Brain pericyte (primary cell): ENCODE results near the gene ATP2C2.

Source experiments
- DNase-seq: peaks from one replicate; pipeline ENCODE4 v3.0.0-alpha.2; 2012; ENCODE audit warnings: low read depth, low spot score

Gene ATP2C2

DNA sequence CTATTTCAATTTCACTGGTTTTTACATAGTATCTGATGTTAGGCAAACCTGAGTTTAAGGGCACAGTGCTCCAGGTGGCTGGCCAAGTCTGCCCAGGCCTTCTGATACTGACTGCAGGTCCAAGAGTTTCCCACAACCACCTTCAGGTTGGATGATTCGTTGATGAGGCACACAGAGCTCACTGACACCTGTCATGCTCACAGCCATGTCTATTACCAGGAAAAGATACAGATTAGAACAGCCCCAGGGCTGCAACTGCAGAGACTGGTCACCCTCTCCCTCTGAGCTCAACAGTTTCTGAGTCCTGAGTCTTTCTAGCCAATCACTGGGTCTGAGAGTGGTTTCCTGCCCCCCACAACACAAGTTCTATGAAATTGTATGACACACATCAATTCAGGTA lies 98.9 kb downstream of the ATP2C2 start:
- DNase-seq: no peak

DNA sequence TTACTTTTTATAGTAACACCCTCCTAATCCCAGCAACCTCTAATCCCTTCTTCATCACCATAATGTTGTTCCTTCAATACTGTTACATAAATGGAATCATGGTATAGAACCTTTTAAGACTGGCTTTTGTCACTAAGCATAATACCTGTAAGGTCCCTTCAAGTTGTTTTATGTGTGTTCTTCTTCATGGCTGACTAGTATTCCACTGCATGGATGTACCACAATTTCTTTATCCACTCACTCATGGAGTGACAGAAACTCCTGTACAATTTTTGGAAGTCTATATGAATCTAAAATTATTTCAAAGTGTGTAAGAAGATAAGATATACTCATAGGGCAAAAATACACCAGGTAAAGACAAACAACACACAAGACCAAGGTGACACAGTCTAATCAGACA lies 99.4 kb downstream of the ATP2C2 start:
- DNase-seq: no peak

DNA sequence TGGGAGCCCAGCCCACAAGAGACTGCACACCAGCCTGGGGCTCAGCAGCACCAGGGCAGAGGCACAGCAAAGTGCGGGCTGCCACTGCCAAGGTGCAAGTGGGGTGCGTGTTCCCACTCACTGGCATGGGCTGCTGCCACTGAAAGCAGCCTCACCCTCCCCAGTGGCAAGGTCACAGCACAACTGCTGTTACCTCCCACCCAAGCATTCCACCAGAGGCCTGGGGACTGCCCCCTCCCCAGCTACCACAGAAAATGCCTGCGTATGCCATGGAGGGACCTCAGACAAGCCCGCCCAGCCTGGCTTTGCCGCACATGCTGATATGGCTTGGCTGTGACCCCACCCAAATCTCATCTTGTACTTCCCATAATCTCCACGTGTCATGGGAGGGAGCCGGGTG lies 103.0 kb downstream of the ATP2C2 start:
- no peak for DNase-seq

DNA sequence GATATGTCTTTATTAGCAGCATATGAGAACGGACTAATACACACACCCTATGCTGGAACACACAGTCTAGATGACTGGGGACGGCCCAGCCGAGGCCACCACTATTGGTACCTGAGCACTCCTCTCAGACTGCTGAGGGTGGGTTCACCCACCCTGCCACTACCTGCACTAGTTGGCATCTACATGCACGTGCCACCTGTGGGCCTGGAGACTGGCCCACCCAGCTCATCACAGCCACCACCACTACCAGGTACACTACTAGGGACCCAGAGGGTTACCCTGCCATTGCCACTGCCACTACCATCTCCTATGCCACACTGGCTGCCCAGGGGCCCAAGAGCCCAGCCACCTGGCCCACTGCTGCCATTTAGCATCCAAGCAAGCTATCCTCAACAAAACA lies 103.6 kb downstream of the ATP2C2 start:
- DNase-seq: no peak

DNA sequence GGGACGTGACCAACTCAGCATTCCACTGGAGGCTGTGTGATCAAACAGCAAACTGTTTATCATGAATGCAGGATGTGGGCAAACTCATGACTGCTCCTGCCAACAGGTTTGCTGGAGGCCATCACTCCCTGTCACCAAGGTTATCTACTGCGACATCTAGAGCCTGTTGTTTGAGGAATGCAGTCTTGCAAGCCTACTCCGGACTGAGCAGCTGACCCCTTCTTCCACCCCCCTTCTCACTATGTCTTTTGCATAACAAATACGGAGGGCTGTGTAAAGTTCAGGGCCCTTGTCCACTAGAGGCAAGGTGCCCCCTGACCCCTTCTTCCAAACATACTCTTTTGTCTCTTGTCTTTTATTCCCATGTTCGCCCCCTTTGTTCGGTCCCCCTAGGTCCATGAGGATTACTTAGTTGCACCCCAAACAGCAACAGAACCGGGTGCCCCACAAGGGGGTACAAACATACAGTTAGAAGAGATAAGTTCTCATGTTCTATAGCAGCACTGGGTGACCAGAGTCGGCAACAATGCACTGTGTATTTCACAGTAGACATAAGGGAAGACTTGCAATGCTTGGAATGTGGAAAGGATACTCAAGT lies 107.4 kb downstream of the ATP2C2 start:
- DNase-seq: no peak

DNA sequence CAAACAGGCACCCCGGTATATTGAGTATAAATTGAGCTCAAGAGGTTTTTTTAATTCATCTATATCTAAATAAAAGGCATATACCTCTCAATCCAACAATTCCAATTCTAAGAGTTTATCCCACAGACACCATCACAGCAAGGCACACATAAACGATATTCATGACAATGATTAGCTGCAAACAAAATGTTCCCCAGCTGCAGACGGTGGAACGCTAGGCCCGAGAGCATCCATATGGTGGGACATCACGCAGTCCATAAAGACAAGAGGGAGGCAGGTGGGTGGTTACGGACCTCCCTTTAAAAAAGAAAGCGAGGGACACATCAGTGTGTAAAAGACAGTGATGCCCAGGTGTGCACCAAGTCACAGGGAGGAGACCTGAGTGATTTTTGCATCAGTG lies 108.1 kb downstream of the ATP2C2 start:
- DNase-seq: no peak

DNA sequence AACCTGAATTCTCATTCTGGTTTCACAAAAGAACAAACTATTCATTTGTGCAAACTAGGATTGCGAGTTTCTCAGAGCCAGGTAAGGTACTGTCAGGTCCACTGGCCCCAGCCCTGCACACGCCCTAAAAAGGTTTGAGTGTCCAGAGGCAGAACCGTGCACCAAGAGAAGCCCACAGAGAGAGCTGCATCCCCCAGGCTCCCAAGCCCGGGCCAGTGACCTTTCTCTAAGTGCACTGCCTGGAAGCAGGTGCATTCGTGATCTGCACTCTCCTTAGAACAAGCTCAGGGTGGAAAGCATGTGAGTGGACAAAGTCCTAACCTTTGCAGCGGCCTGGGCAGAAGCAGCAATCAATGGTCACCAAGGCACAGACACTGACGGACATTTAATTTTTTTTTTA lies 109.3 kb downstream of the ATP2C2 start:
- no peak for DNase-seq

DNA sequence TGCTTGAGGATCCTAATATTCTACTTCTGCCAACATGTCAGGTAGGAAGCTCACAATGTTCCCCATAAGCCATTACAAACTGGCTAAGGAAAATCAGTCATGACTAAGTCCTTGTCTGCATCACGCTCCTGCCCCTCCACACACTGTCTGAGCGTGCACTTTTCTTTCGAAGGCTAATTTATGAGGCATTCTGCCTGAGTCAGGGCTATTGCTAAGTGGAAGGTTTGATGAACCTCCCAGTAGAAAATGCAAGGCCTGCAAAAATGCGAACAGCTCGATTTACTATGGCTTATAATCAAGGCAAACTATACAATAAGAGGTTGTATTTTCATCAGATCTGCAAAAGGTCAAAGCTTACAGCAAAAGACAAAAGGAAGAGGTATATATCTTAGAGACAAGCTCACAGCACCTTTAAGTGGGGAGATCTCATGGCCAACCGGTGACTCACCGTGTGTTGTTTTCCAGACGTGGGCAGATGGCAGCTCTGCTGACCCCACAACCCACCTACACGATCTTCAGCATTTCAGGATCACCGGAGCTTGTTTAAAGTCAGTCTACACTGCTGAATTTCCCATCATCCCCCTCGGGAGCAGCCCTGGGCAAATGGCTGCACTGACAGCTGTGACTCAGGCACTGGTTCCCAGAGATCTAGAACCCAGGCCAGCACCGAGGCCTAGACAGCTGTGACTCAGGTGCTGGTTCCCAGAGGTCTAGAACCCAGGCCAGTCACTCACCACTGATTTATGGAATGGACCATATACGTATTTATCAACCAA lies 110.0 kb downstream of the ATP2C2 start:
- no peak for DNase-seq

DNA sequence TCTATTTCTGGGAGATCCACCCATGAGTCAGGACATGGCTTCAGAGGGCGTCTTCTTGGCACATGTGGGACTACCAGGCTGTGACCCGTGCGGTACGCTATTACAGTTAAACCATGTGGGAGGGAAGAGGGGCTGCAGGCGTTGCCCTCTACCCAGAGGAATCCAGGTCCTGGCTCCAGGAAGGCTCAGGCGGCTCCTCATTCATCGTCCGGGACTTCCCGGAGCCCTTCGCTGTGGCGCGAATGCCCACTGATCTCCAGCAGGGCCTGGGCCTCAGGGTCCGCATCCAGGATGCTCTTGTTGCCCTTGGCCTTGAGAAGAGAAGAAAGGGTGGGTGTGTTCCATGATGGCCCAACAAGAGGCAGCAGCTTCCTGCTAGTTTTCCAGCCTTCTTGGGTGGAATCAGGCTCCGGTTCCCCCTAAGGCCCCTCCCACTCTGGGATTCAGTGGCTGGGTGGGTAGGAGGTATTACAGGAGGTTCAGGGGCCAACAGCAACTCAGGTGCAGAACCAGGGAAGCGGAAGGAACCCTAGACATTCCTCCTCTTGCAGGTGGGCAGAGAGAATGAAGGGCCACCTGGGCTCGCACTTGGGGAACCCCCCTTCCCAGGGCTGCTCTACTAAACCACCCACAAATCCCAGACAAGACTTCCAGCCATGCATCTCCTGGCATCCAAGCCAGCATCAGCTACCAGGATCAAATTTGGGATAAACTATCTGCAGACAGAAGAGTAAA lies 111.5 kb downstream of the ATP2C2 start:
- no peak for DNase-seq

DNA sequence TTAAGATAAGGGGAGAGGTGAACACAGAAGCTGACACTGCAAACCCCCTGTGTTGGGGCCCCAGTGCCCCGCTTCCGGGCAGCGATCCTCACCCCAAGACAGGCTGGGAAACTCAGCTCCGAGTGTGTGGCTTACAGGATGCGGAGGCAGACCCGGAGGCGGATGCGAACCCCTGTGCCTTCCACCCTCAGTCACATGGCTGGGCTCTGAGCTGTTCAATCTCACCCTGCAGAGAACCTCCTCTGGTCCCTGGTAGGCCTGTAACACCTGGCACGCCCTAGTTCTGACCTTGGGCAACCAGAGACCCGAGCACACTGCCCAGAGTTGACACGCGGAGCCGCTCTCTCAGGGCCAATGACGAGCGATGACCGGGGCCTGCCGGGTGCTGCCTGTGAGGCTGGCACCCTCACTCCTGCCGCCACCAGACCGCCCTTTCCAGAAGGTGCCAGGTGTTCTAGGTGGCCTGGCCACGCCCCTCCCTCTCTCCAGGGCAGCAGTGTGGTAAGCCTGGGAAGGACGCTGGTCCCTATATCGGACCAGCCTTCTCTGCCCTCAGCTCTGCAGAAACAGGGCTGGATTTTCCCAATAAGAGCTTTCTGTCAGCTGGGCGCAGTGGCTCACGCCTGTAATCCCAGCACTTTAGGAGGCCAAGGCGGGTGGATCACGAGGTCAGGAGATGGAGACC lies 112.9 kb downstream of the ATP2C2 start:
- no peak for DNase-seq

DNA sequence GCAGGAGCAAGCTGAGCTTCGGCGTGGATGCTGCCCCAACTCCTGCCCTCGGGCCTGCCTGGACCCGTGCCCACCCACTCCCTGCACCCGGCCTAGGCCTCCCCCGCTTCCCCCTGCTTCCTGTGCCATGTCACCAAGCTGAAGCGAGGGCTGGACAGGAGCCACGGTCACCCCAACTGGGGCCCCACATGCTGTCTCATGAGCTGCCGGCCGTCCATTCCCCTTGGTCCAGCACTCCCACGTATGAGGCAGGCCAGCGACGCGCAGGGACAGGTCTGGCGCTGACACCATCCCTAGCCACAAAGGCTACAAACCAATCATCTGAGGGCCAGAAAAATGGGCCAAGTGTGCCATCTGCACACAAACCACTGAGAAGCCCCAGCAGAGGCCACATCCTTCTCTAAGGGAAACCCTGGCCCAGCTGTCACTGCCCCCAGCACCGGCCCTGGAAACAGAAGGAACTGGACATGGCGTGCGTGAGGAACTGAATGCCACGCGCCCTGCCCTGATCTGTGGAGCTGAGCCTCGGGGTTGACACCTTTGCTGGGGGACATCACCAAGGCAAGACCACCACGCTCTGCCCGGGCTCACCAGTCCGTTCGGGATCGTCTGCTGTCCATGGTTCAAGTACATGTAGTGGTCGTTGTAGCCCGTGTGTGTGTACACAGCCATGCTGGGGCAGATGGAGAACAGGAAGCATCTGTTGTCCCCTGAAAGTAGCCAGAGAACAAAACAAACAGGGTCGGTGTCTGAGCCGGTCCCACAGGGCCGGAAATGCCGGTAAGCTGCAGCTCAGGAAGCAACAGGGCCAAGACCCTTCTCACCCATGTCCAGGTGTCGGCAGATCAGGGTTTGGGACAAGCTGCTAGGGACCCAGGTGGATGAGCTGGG lies 113.9 kb downstream of the ATP2C2 start:
- DNase-seq: no peak

DNA sequence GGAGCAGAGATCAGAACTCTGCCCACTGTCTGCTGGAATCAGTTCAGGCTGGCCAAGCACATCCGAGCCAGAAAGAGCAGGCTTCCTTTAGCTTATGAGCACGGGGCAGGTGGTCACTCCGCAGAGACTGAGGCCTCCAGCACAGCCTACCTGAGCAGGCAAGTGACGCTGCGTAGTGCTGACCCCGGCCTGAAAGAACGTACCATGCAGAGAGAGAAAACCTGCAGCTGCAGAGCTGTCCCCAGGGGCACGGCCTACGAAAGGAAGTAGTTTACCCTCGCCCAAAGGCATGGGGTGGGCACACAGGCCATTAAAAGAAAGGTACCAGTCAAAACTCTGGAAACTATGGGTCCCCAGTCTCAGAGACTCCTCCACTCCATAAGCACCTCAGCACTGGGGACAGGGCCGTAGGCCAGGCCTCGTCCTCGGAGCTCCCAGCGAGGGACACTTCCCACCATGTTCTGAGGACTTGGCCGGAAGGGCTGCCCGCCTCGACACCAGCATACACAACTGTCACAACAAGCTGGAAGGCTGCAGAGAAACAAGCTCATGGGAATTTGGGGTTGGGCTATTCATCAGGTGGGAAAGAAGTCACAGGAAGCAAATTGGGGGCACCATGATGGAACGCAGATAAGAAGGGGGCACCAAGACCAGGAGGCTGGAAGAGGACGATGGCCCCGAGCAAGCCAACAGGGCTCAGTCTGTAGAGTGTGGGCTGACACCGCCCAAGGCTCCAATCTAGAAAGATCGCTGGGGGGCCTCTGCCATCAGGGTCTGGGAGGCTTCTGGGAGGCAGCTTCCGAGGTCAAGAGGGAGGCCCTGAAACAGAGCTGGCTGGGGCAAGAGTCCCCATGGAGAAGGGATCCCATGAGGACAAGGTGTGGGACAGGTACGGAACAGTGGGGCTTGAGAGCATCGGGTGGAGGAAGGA lies 114.9 kb downstream of the ATP2C2 start:
- no peak for DNase-seq

DNA sequence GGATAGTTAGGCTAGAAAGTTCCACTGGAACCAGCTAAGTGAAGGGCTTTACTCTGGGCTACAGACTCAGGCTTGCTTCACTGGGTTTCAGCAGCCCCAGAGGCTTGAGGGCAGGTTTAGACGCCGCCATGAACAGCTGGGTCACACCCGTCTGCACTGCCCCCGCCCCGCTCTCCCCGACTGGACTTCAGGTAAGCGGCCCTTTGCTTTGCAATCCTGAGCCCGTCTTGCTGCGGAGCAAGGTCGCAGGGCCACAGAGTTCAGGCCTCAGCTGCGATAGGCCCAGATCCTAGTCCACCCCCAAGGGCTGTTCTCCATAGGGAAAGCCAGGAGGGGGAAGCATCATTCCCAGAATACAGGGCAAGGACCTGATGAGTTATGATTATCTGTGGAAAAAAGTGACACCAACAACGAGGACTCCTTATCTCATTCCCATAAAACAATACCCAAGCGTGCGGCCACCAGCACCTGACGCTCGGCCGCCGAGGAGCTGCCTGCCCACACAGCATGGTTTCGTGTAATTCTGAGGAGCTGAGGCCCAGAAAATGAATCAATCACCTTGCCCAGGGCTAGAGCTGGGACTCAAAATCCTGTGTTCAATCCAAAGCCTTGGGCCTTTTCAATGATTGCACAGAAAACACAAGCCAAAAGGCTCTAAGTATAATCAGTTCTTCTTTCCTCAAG lies 115.7 kb downstream of the ATP2C2 start:
- no peak for DNase-seq

DNA sequence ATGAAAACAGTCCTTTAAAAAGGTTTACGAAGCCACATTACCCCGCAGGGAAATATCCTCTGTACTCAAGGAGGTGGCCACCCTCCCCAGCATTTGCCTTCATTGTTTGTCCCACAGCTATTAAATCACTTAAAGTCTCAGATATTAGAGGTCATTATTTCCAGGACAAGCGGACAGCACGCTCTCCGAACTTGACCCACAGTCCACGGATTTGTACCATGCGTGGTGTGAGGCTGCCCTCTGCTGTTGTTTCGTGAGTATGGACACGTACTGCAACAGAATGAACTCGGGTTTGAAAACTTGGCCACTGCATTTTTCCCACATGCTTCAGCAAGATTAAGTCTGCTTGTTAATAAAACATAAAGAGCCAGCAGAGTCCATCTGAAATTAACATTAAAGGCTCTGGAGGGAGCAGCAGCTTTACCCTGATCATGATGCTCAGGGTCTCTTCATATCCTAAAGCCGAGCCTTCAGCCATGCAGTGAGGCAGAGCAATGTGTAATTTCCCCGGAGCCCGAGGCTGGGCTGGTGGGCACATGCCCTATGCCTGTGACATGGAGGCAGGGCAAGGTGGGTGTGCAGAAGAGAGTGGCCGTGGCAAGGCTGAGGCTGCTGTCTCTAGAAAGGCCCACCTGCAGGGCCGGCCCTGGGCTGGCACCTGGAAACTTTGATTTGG lies 116.4 kb downstream of the ATP2C2 start:
- DNase-seq: no peak

DNA sequence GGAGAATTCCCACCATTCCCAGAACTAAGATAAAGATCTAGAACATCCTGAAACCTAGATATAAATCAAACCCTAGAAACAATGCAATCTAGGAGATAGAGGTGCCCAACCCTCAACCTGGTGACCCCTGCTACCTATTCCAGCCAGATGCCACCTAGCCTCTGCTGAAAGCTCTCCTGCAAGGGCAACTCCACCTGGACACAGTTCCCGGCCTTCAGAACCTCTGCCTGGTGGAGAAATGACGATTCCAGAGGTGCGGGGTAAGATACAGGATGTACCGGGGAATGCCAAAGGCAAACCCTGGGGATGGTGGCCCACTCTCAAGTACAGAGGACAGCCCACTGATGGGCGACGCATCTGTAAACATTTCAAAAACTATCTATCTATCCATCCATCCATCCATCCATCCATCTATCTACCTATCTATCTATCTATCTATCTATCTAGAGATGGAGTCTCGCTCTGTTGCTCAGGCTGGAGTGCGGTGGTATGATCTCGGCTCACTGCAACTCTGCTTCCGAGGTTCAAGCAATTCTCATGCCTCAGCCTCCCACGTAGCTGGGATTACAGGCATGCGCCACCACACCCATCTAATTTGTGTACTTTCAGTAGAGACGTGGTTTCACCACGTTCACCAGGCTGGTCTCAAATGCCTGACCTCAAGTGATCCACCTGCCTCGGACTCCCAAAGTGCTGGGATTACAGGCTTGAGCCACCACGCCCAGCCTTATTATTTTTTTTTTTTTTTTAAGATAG lies 117.1 kb downstream of the ATP2C2 start:
- DNase-seq: no peak

DNA sequence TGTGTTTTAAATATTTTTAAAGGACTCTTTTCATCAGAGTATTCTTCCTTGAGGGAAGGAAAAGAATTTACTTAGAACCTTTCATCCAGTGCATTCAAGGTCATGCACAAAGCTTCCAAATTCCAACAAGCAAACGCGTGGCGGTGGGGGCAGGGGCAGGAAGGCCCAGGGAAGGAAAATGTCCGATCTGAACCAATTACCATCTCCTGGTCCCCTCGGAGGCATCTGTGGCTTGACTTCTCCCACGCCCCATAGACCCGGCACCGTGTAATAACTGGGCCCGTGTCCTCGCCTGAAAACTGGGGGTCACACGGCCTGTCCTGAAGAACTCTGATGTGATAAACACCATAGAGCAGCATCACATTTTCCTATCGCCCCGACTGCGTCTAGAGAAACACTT lies 117.8 kb downstream of the ATP2C2 start:
- no peak for DNase-seq

DNA sequence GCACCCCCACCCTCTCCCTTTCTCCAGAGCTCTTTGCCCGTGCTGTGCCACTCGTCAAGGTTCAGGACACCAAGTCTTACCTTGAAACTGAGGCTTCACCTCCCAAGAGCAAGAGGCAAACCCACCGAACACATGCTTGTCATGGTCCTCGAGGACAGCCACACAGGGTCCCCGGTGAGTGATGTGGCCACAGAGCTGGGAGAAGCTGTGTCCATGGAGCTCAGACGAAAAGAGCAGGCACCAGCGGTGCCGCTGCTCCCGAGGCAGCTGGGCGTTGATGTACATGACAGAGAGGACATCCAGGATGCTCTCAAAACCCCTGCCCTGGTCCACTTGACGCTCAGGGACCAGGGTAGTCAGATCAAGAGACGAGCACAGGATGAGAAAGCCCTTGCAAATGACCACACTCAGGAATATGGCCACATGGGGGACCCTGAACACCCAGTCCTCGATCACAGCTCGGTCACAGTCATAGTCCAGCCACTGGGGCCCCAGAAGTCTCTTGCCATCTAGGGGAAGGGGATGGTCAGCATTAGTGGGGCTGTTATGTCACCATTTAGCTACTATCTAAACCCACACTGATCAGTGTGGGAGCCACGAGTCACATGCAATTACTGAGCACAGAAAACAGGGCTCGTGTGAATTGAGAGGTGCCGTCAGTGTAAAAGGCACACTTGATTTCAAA lies 118.4 kb downstream of the ATP2C2 start:
- no peak for DNase-seq

DNA sequence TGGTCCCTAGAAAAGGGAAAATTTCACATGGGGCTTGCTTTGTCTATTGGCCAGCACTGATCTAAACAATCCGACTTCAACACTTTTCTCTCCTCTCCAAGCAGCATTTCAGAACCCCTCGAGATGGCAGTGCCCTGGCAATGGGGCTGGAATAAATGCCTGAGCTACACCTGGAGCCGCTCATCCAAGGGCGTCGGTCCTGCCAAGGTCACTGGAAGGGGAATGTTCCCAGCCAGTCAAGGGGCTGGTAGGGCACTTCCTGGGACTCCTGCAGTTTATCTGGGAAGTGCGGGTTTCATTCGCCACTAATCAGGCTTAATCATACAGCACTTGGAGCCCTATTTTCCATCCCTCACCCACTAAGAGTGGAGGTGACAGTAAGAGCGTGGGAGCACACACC lies 119.0 kb downstream of the ATP2C2 start:
- no peak for DNase-seq
